Spleen (tissue), 11 donors: ENCODE data around the gene OTOR. TPM values are rescaled to one million over a fixed set of nuclear protein-coding genes. Genes with fewer than 3 reads are reported as not detected.

Experiments
- DNase-seq: peaks from one replicate; pipeline ENCODE4 v3.0.0-alpha.2; 2020
- H3K27ac ChIP-seq, 8 donors: fragments of 200-600 bp; sonication (generic) in 7 of 8; 1 replicate in 4 of 8; 2 replicates in 4 of 8; pipeline versions ENCODE4 v1.5.0 to v1.8.0; 2016 to 2021; ENCODE audit warnings: inconsistent platforms in 4 of 8, mild to moderate bottlenecking in 4 of 8, moderate library complexity in 1 of 8
- H3K27me3 ChIP-seq, 7 donors: fragments of 200-600 bp; sonication (generic) in 6 of 7; replicated peaks in 1 of 7; 1 replicate in 4 of 7; 2 replicates in 3 of 7; pipeline versions ENCODE4 v1.5.0 to v1.8.0; 2016 to 2021; ENCODE audit warnings: inconsistent platforms in 3 of 7, mild to moderate bottlenecking in 1 of 7
- H3K36me3 ChIP-seq, 6 donors: fragments of 200-600 bp; sonication (generic) in 5 of 6; 1 replicate in 4 of 6; 2 replicates in 2 of 6; pipeline versions ENCODE4 v1.5.0 to v1.8.0; 2016 to 2021; ENCODE audit warnings: inconsistent platforms in 2 of 6
- H3K4me1 ChIP-seq, 6 donors: fragments of 200-600 bp; sonication (generic) in 5 of 6; 1 replicate in 3 of 6; 2 replicates in 3 of 6; pipeline versions ENCODE4 v1.5.0 to v1.8.0; 2016 to 2021; ENCODE audit warnings: inconsistent platforms in 3 of 6
- H3K4me3 ChIP-seq, 8 donors: fragments of 200-600 bp; sonication (generic) in 7 of 8; 1 replicate in 4 of 8; 2 replicates in 4 of 8; pipeline versions ENCODE4 v1.5.0 to v1.8.0; 2016 to 2021; ENCODE audit warnings: inconsistent platforms in 4 of 8, mild to moderate bottlenecking in 4 of 8, moderate library complexity in 2 of 8
- H3K9me3 ChIP-seq, 8 donors: fragments of 200-600 bp; sonication (generic) in 7 of 8; 1 replicate in 4 of 8; 2 replicates in 4 of 8; pipeline versions ENCODE4 v1.5.0 to v1.8.0; 2016 to 2021; ENCODE audit warnings: inconsistent platforms in 4 of 8
- CTCF ChIP-seq, 11 experiments: fragments of 200-600 bp in 7 of 11; fragments of 450-650 bp in 4 of 11; sonication (generic) in 4 of 11; IDR thresholded peaks in 8 of 11; conservative IDR thresholded peaks in 3 of 11; 1 replicate in 7 of 11; 2 replicates in 4 of 11; pipeline versions ENCODE4 v1.4.0 to v1.8.0; 2016 to 2021; ENCODE audit warnings: antibody characterized with exemption in 11 of 11, inconsistent platforms in 4 of 11, mild to moderate bottlenecking in 1 of 11
- POLR2A ChIP-seq, 3 donors: fragments of 450-650 bp; IDR thresholded peaks; one replicate each; pipeline ENCODE4 v1.5.1; 2017; ENCODE audit warnings: antibody characterized with exemption in 3 of 3, mild to moderate bottlenecking in 1 of 3
- POLR2AphosphoS5 ChIP-seq, 3 donors: sonication (generic); formaldehyde crosslinking; IDR thresholded peaks; one replicate each; pipeline ENCODE4 v1.5.1; 2017; ENCODE audit warnings: antibody characterized with exemption in 3 of 3
- WGBS, 5 donors: extraction: QIAGEN DNeasy Blood & Tissue Kit in 3 of 5; methylation state at CpG; one replicate each; pipeline versions ENCODE4 v1.1.5 to v1.1.7; 2013 to 2018; 5-methylcytosine and 5-hydroxymethylcytosine counted together
- intact Hi-C: fragments of 100-400 bp; cut with DNase I; formaldehyde crosslinking; loops from one replicate; pipeline ENCODE4 v1.15.0; 2023; ENCODE audit warnings: low total_unique reads
- polyA plus RNA-seq, 3 donors: library from polyadenylated mRNA; stranded (reverse); fragments of 200-250 nt; gene quantifications; one replicate each; pipeline ENCODE4 v1.2.1, GENCODE V29; 2013
- total RNA-seq, 7 donors: library from RNA; depleted of rRNA in 3 of 7; stranded (reverse); fragments of >200 nt in 3 of 7; fragmentation: NEBNext Ultra II Directional in 4 of 7; extraction: Animal tissue kit (Norgen Biotek cat#: 25700) in 4 of 7; gene quantifications; one replicate each; pipeline versions ENCODE4 v1.1.0 to v1.2.1, GENCODE V29; 2016 to 2021
- donor health status: healthy with polysubstance abuse.
- donor health status: DM: no; HTN: no; CAD: no; lungs with moderate emphysema.
- donor health status: DM: no; HTN: no; CAD: no.
- donor health status: Bipolar disorder and iron deficiency.
- donor health status: healthy.
- donor health status: DM: no; HTN: no; CAD: no.
- donor health status: DM: yes; HTN: yes; CAD: no.

OTOR gene
- total and polyA plus RNA-seq, 10 donors: not detected

GRCh38 chr20:16707674-16708073 lies 40.5 kb upstream of the OTOR start:
- peaks cover 0 to 22% (median 8%) of the 10 kb centered on the region in 6 donors for H3K4me1 ChIP-seq
- 77 to 88% (median 80%) methylated on average over 3 of the region's 3 CpGs for WGBS, 5 donors
- no peaks in the 10 kb centered on the region for H3K27me3 ChIP-seq
- peaks cover 0 to 13% (median 4%) of the 10 kb centered on the region in 8 donors for H3K9me3 ChIP-seq
- DNase-seq: no peak
- no peak overlapping the region for H3K27ac ChIP-seq
- TF ChIP-seq POLR2A (IDR thresholded peaks at IDR 0.05) (no peak), POLR2AphosphoS5 (IDR thresholded peaks at IDR 0.05) (no peak), CTCF (IDR thresholded peaks at IDR 0.05 in 8 of 11, conservative IDR thresholded peaks at IDR 0.05 in 3 of 11) (no peak)
- H3K36me3 ChIP-seq: no peaks in the 10 kb centered on the region
- intact Hi-C loops: no loop called here
- H3K4me3 ChIP-seq: no peak overlapping the region

GRCh38 chr20:16708602-16709001 lies 39.6 kb upstream of the OTOR start:
- Histone ChIP-seq H3K27me3 (no peaks in the 10 kb centered on the region), H3K4me1 (peaks cover 0 to 22% (median 8%) of the 10 kb centered on the region in 6 donors), H3K36me3 (no peaks in the 10 kb centered on the region), H3K9me3 (peaks cover 0 to 13% (median 4%) of the 10 kb centered on the region in 8 donors), H3K27ac (no peak overlapping the region), H3K4me3 (no peak overlapping the region)
- no peak for DNase-seq
- no peak for TF ChIP-seq POLR2A (IDR thresholded peaks at IDR 0.05)
- no peak for TF ChIP-seq POLR2AphosphoS5 (IDR thresholded peaks at IDR 0.05)
- no peak for TF ChIP-seq CTCF (IDR thresholded peaks at IDR 0.05 in 8 of 11, conservative IDR thresholded peaks at IDR 0.05 in 3 of 11)
- intact Hi-C loops: no loop called here

- Histone ChIP-seq H3K27me3 (no peaks in the 10 kb centered on the region), H3K36me3 (no peaks in the 10 kb centered on the region), H3K27ac (no peak overlapping the region), H3K4me3 (no peak overlapping the region), H3K4me1 (peaks cover 0 to 22% (median 8%) of the 10 kb centered on the region in 6 donors), H3K9me3 (peaks cover 0 to 13% (median 4%) of the 10 kb centered on the region in 8 donors)
- intact Hi-C loops: no loop called here
- DNase-seq: no peak
- TF ChIP-seq POLR2AphosphoS5 (IDR thresholded peaks at IDR 0.05): no peak
- no peak for TF ChIP-seq POLR2A (IDR thresholded peaks at IDR 0.05)
- TF ChIP-seq CTCF (IDR thresholded peaks at IDR 0.05 in 8 of 11, conservative IDR thresholded peaks at IDR 0.05 in 3 of 11): no peak
These were observed 39.1 kb upstream of the OTOR start for GRCh38 chr20:16709017-16709416.

GRCh38 chr20:16710781-16711180 lies 37.4 kb upstream of the OTOR start:
- intact Hi-C loops: no loop called here
- H3K9me3 ChIP-seq: peaks cover 0 to 8% (median 3%) of the 10 kb centered on the region in 8 donors
- WGBS, 5 donors: 70 to 92% (median 84%) methylated on average over 3 of the region's 3 CpGs

More at GRCh38 chr20:16710781-16711180, 37.4 kb upstream of the OTOR start:
- Histone ChIP-seq H3K27me3 (peaks cover 0 to 11% (median 0%) of the 10 kb centered on the region in 7 donors), H3K4me3 (no peak overlapping the region), H3K27ac (no peak overlapping the region), H3K36me3 (no peaks in the 10 kb centered on the region), H3K4me1 (peaks cover 0 to 22% (median 8%) of the 10 kb centered on the region in 6 donors)
- TF ChIP-seq CTCF (IDR thresholded peaks at IDR 0.05 in 8 of 11, conservative IDR thresholded peaks at IDR 0.05 in 3 of 11) (no peak), POLR2A (IDR thresholded peaks at IDR 0.05) (no peak), POLR2AphosphoS5 (IDR thresholded peaks at IDR 0.05) (no peak)
- DNase-seq: no peak
